ENCODE data around the gene KRTAP5-1.

The KRTAP5-1 gene

GRCh38 chr11:1565904-1566247 is 19.2 kb downstream of the KRTAP5-1 start:
- H3K4me3 ChIP-seq (ENCODE audit: low read length), result no peak overlapping the region
- TF ChIP-seq EZH2 (optimal IDR thresholded peaks at IDR 0.05; ENCODE audit: low read depth, low read length) (no peak), CTCF (IDR thresholded peaks at IDR 0.05; ENCODE audit: low read length) (no peak), EZH2phosphoT487 (IDR thresholded peaks at IDR 0.05; ENCODE audit: low read length) (no peak)
- no peaks in the 10 kb centered on the region for H3K9me3 ChIP-seq (replicated peaks; ENCODE audit: insufficient read depth, low read length)
- H3F3A ChIP-seq (ENCODE audit: insufficient read depth, low read length), result no peaks in the 10 kb centered on the region
- no peak for DNase-seq
- no peaks in the 10 kb centered on the region for H4K20me1 ChIP-seq (ENCODE audit: insufficient read depth, low read length)
- no peaks in the 10 kb centered on the region for H3K36me3 ChIP-seq (replicated peaks; ENCODE audit: insufficient read depth, low read length)
- H2AFZ ChIP-seq (ENCODE audit: low read length), result no peak overlapping the region
- H3K9ac ChIP-seq (ENCODE audit: low read length), result no peak overlapping the region
- H3K27me3 ChIP-seq (replicated peaks; ENCODE audit: insufficient read depth, low read length), result peaks cover 79% of the 10 kb centered on the region
- no peak overlapping the region for H3K4me2 ChIP-seq (ENCODE audit: low read depth, low read length)
- no peaks in the 10 kb centered on the region for H3K9me2 ChIP-seq (replicated peaks; ENCODE audit: insufficient read depth, low read length)
- H3K27ac ChIP-seq (ENCODE audit: low read length), result no peak overlapping the region
- no peaks in the 10 kb centered on the region for H3K4me1 ChIP-seq (ENCODE audit: low read length)
- no peaks in the 10 kb centered on the region for H3K79me2 ChIP-seq (ENCODE audit: low read length)

DNA sequence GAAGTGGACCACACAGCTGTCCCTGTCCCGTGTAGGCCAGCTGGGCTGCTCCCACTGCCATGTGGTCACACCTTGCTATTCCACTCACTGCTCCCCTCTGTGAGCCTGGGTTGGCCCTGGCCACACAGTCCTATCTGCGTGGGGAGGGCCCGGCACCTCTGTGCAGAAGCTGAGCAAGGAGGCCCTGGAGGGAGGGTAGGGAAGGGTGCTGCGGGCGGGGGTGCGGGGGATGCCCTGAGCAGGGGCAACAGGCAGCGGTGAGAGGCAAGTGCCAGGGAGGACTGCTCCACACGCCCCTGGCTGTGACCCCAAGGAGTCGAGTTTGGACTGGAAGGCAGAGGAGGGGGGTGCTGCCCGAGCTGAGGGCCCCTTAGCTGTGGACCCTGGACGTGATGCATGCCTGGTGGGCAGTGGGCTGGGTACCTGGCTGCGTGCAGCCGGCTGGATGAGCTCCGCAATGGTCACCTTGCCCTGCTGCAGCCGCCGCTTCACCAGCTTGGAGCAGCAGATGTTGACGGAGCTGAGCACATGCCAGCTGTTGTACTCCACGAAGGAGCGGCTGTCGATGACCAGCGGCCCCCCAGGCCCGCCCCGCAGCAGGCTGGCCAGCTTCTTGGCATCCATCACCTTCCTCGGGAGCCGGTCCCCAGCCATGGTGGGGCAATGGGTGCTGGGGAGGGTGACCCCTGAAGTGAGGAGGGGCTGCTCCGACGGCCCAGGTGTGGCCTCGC is 19.7 kb downstream of the KRTAP5-1 start:
- H3K79me2 ChIP-seq (ENCODE audit: low read length), result no peaks in the 10 kb centered on the region
- H3K27me3 ChIP-seq (replicated peaks; ENCODE audit: insufficient read depth, low read length), result peaks cover 79% of the 10 kb centered on the region
- TF ChIP-seq CTCF (IDR thresholded peaks at IDR 0.05; ENCODE audit: low read length) (no peak), EZH2 (optimal IDR thresholded peaks at IDR 0.05; ENCODE audit: low read depth, low read length) (no peak), EZH2phosphoT487 (IDR thresholded peaks at IDR 0.05; ENCODE audit: low read length) (no peak)
- no peaks in the 10 kb centered on the region for H4K20me1 ChIP-seq (ENCODE audit: insufficient read depth, low read length)
- H3K27ac ChIP-seq (ENCODE audit: low read length), result no peak overlapping the region
- H3K4me2 ChIP-seq (ENCODE audit: low read depth, low read length), result no peak overlapping the region
- no peaks in the 10 kb centered on the region for H3K9me2 ChIP-seq (replicated peaks; ENCODE audit: insufficient read depth, low read length)
- H3K4me3 ChIP-seq (ENCODE audit: low read length), result no peak overlapping the region
- H3K9ac ChIP-seq (ENCODE audit: low read length), result no peak overlapping the region
- no peaks in the 10 kb centered on the region for H3K9me3 ChIP-seq (replicated peaks; ENCODE audit: insufficient read depth, low read length)
- no peaks in the 10 kb centered on the region for H3K4me1 ChIP-seq (ENCODE audit: low read length)
- no peak overlapping the region for H2AFZ ChIP-seq (ENCODE audit: low read length)
- DNase-seq, result no peak
- H3F3A ChIP-seq (ENCODE audit: insufficient read depth, low read length), result no peaks in the 10 kb centered on the region
- H3K36me3 ChIP-seq (replicated peaks; ENCODE audit: insufficient read depth, low read length), result no peaks in the 10 kb centered on the region

DNA sequence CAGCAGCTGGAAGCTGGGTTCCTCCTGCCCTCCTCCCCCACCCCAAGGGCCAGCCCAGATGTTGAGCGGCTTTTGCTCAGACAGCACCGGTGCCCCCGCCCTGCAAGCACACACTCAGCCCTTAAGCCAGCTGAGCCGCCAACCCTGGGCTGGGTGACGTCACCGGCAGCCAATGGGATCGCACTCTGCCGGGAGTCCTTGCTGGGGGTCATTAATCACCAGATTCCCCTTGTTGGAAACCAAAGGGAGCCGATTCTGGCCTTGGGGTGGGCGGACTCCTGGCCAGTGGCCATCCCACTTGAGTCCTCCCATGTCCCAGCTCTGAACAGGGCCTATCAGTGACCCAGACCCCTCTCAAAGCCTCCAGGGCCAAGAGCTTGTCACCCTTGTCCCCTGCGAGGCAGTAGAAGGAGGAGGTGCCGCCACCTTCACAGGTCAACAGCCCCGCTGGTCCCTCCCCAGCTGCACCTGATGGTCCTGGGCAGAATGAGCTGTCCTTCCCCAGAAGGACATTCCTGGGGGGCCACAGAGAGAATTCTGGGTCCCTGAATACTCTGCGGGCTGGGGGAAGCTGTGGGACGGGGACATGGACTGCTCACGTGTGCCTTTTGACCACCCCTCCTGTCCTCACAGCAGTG is 20.4 kb downstream of the KRTAP5-1 start:
- Histone ChIP-seq H3F3A (ENCODE audit: insufficient read depth, low read length) (no peaks in the 10 kb centered on the region), H4K20me1 (ENCODE audit: insufficient read depth, low read length) (no peaks in the 10 kb centered on the region), H2AFZ (ENCODE audit: low read length) (no peak overlapping the region), H3K9ac (ENCODE audit: low read length) (no peak overlapping the region), H3K9me2 (replicated peaks; ENCODE audit: insufficient read depth, low read length) (no peaks in the 10 kb centered on the region), H3K36me3 (replicated peaks; ENCODE audit: insufficient read depth, low read length) (no peaks in the 10 kb centered on the region), H3K4me3 (ENCODE audit: low read length) (no peak overlapping the region), H3K27me3 (replicated peaks; ENCODE audit: insufficient read depth, low read length) (peaks cover 76% of the 10 kb centered on the region), H3K4me1 (ENCODE audit: low read length) (no peaks in the 10 kb centered on the region), H3K27ac (ENCODE audit: low read length) (no peak overlapping the region), H3K9me3 (replicated peaks; ENCODE audit: insufficient read depth, low read length) (no peaks in the 10 kb centered on the region), H3K79me2 (ENCODE audit: low read length) (no peaks in the 10 kb centered on the region), H3K4me2 (ENCODE audit: low read depth, low read length) (no peak overlapping the region)
- DNase-seq, result peak; percentile 20
- TF ChIP-seq EZH2 (optimal IDR thresholded peaks at IDR 0.05; ENCODE audit: low read depth, low read length) (no peak), EZH2phosphoT487 (IDR thresholded peaks at IDR 0.05; ENCODE audit: low read length) (no peak), CTCF (IDR thresholded peaks at IDR 0.05; ENCODE audit: low read length) (no peak)

All from MM.1S (cell line).